NCI-H774 (cell line): ENCODE results near the gene MROH7.

Experiments
- DNase-seq: peaks from one replicate; lab custom pipeline; 2025; lab: John Stamatoyannopoulos, UW

Gene MROH7

GRCh38 chr1:54698346-54698745 is 56.8 kb downstream of the MROH7 start:
- DNase-seq, result no peak

- DNase-seq, result no peak
Measured at GRCh38 chr1:54699936-54700525, 58.4 kb downstream of the MROH7 start.

DNA sequence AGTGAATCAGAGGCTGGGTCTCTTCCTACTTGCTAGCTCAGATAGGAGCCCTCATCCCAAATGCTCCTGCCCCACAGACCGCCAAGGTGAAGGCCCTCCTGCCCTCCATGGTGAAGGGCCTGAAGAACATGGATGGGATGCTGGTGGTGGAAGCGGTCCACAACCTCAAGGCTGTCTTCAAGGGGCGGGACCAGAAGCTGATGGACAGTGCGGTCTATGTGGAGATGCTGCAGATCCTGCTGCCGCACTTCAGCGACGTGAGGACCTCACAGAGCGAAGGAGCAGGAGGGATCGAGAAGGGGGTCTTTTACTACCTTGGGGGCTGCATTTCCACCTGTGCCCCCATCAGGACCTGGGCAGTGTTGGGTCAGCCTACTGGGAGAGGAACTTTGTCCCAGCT is 59.5 kb downstream of the MROH7 start:
- no peak for DNase-seq

GRCh38 chr1:54701996-54702395 is 60.4 kb downstream of the MROH7 start:
- DNase-seq, result no peak

GRCh38 chr1:54703471-54703870 is 61.9 kb downstream of the MROH7 start:
- no peak for DNase-seq

DNA sequence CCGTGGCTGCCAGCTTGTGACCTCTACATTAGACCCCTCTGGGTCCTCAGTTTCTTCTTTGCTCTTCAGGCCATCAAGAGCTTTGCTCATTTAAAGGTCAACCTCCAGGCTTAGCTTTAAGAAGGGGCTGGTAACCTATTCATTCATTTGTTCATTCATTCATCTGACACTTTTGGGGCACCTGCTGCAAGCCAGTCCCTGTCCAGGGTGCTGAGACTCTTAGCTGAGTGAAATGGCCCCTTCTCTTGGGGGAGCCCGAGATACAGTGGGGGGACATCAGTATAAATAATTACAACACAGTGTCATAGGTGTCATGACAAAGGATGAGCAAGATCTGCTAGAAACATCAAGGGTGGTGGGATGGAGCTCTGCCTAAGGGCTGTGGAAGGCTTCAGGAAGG is 63.6 kb downstream of the MROH7 start:
- no peak for DNase-seq

DNA sequence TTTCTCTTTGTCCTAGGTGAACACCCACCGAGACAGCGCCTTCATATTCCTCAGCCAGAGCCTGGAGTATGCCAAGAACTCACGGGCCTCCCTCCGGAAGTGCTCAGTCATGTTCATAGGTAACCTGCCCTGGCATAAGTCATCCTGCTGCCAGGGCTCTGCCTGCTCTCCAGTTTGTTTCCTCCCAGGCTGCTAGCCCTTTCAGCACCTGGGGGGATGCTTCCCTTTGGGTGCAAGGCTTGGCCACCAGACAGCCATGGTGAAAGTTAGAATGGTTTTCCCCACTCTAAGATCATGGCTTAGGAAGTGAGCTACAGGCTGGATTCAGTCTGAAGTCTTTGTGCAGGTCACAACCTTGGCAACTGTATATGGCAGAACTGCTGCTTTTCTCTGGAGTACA is 64.8 kb downstream of the MROH7 start:
- no peak for DNase-seq

GRCh38 chr1:54708385-54708784 is 66.8 kb downstream of the MROH7 start:
- DNase-seq, result no peak

- no peak for DNase-seq
Measured at GRCh38 chr1:54709547-54710292, 68.1 kb downstream of the MROH7 start.

GRCh38 chr1:54710434-54710833 is 68.8 kb downstream of the MROH7 start:
- DNase-seq, result no peak

DNA sequence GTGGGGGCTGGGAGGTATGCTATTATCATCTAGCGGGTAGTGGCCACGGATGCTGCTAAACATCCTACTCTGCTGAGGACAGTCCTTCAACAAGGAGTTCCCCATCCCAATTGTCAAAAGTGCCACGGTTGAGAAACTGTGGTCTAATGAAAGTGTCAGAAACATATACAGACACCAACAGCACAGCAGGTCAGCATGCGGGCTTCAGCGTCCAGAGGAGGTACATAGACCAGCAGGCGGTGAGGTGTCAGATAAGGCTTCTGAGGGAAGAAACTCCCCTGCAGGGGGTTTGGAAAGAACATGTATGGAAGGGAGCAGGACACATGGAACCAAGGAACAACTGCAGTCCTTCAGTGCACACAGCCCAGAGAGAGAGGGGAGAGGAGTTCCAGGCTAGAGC is 69.3 kb downstream of the MROH7 start:
- no peak for DNase-seq

DNA sequence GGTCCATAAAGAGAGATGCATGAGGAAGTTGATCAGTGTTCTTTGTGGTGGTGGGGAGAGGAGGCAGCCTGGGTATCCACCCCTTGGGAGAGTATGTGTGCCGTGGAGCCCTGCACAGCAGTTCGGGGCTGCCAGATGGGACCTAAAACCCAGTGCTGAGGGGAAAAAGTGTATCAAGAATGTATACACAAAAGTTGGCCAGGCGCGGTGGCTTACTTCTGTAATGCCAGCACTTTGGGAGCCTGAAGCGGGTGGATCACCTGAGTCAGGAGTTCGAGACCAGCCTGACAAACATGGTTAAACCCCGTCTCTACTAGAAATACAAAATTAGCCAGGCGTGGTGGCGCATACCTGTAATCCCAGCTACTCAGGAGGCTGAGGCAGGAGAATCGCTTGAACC is 70.0 kb downstream of the MROH7 start:
- no peak for DNase-seq

GRCh38 chr1:54714881-54715492 is 73.4 kb downstream of the MROH7 start:
- no peak for DNase-seq

GRCh38 chr1:54715493-54716298 is 74.1 kb downstream of the MROH7 start, which contains the start of gene TTC4:
TSS of gene TTC4 (plus strand) at chr1:54715861. CDS start at chr1:54715909, 48 bp downstream.
- peak; percentile 87 for DNase-seq

- DNase-seq, result no peak
Measured at GRCh38 chr1:54716299-54717047, 74.9 kb downstream of the MROH7 start.

DNA sequence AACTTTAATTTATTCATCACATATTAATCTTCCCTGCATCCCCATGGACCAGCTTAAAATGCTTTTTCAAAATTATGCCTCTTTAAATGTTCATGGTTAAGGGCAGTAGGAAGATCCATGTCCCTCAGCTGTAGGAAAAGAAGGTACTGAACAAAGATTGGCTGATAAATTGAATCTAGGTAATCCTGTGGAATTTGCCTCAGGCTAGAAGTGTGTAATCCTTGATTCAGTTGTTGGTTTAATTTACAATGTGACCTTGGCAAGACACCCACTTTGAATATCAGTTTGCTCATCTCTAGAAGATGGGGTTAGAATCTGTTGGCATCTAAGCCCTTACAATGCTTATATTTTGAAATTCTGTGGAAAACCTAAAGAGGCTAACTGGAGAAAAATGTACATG is 80.1 kb downstream of the MROH7 start:
- no peak for DNase-seq

- no peak for DNase-seq
Measured at GRCh38 chr1:54723985-54724384, 82.4 kb downstream of the MROH7 start.

- no peak for DNase-seq
Measured at GRCh38 chr1:54724771-54725170, 83.2 kb downstream of the MROH7 start.

- no peak for DNase-seq
Measured at GRCh38 chr1:54728027-54728426, 86.4 kb downstream of the MROH7 start.

DNA sequence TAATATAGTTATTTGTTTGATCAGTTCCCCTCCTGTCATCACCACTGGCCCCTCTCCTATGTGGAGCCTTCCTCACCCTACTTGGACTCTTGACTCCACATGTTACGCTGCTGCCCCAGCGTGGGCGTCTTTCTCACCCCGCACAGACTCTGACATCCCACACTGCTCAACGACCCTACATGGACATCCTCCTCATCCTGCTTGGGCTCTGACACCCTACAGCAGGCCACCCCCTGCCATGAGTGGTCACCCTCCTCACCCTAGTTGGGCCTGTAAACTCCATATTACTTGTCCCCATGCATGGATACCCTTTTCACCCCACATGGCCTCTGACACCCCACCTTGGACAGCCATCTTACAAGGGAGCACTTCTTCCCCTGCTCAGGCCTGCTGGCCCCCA is 95.1 kb downstream of the MROH7 start:
- DNase-seq, result no peak

GRCh38 chr1:54738244-54738643 is 96.7 kb downstream of the MROH7 start:
- no peak for DNase-seq

DNA sequence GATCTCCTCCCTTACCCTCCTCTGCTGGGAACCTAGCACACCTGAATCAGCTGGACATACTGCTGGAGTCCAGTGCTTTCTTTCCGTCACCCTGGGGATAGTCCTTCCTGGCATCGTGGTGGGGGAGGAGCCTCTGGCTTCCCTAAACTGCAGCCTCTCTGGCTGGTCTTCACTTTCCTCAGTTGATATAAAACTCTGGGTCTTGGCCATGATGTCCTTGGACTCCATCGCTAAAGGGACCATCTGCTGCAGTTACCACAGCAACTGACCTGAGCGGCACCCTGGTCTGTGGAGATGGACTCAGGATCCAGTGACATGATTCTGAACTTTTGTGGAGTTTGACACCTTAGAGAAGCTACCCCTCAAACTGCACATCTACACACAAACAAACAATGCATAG is 99.9 kb downstream of the MROH7 start:
- DNase-seq, result no peak
